Measurements from ENCODE around the gene FOXQ1. TPM values are rescaled to one million over a fixed set of nuclear protein-coding genes. Genes with fewer than 3 reads are reported as not detected.

Gene FOXQ1
- total and polyA plus RNA-seq, 7 donors, result 0.01 TPM; not detected in 6

DNA sequence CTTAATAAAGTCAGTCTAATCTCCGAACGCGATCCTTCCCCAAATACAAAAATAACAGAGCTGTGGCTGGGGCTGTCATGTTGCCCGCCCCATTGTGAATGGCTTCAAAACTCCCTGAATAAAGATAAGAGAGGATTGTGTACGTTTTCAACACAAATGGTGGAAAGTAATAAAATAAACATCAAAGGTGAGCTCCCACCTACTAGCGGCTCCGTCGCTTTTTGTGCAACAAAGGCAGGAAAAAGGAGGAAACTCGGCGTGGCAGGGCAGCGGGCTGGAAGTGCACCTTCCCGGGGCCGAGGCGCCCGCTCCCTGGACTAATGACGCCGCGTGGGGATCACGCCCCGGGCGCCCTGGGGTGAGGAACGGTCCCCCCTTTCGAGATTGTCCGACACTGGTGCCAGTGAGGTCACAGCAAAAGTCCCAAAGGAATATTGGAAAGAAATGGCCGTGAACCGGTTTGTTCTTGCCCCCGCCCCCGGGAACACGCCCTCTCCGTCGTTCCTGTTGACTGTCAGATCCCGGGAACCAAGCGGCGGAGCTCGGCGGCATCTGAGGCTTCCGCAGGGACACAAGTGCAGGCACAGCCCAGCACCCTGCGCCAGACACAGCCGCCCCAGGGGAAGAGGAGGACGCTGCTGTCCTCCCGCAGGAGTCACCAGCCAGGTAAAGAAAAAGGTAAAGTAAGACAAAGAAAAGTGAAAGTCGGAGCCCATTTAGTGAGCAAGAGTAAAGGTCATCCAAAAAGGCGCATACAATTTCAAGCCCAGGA is 1.1 kb upstream of the FOXQ1 start:
- intact Hi-C loops (cut with DNase I), result loop anchor here in 1 of 2 donors (10.0 kb wide), 1 partner anchor 186 kb away; no protein-coding TSS in a partner anchor
- peak overlapping the region; percentile 63 for H3K4me3 ChIP-seq
- TF ChIP-seq, protein P1, sequence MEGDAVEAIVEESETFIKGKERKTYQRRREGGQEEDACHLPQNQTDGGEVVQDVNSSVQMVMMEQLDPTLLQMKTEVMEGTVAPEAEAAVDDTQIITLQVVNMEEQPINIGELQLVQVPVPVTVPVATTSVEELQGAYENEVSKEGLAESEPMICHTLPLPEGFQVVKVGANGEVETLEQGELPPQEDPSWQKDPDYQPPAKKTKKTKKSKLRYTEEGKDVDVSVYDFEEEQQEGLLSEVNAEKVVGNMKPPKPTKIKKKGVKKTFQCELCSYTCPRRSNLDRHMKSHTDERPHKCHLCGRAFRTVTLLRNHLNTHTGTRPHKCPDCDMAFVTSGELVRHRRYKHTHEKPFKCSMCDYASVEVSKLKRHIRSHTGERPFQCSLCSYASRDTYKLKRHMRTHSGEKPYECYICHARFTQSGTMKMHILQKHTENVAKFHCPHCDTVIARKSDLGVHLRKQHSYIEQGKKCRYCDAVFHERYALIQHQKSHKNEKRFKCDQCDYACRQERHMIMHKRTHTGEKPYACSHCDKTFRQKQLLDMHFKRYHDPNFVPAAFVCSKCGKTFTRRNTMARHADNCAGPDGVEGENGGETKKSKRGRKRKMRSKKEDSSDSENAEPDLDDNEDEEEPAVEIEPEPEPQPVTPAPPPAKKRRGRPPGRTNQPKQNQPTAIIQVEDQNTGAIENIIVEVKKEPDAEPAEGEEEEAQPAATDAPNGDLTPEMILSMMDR (IDR thresholded peaks at IDR 0.05), result no peak
- H3K4me1 ChIP-seq, result peaks cover 4% of the 10 kb centered on the region
- no peak for ATAC-seq
- no peak for DNase-seq
- 1 to 3% (median 2%) methylated on average over 43 of the region's 43 CpGs for WGBS, 3 donors
- peaks cover 19 to 77% (median 25%) of the 10 kb centered on the region in 3 donors for H3K27me3 ChIP-seq (ENCODE audit: insufficient read depth in 3 of 3, low read length in 2 of 3)
- H3K27ac ChIP-seq, result no peak overlapping the region
- H3K36me3 ChIP-seq (ENCODE audit: insufficient read depth in 1 of 2, low read depth in 1 of 2), result no peaks in the 10 kb centered on the region
- H3K9me3 ChIP-seq, result peaks cover 2% of the 10 kb centered on the region

DNA sequence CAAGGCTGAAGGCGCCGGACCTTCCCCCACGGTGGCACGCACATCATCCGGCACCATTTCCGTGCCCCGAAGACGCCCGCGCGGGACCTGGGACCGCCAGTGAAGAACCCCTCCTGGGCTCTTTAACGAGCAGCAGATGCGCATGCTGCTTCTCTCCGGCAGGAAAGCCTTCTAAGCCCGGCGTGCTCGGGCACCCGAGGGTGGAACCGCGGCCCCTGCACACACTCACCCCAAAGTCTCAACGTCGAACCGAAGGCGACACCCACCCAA is 240 bp downstream of the FOXQ1 start:
- ATAC-seq (no peak), DNase-seq (no peak)
- Histone ChIP-seq H3K36me3 (ENCODE audit: insufficient read depth in 1 of 2, low read depth in 1 of 2) (no peaks in the 10 kb centered on the region), H3K27me3 (ENCODE audit: insufficient read depth in 3 of 3, low read length in 2 of 3) (peaks cover 19 to 84% (median 28%) of the 10 kb centered on the region in 3 donors), H3K9me3 (no peaks in the 10 kb centered on the region), H3K27ac (no peak overlapping the region), H3K4me3 (peak overlapping the region; percentile 63), H3K4me1 (peaks cover 4% of the 10 kb centered on the region)
- TF ChIP-seq, protein P1 (IDR thresholded peaks at IDR 0.05), result no peak
- intact Hi-C loops (cut with DNase I), result loop anchor here in 1 of 2 donors (10.0 kb wide), 1 partner anchor 187 kb away; no protein-coding TSS in a partner anchor
- WGBS, 3 donors, result 1 to 2% (median 1%) methylated on average over 25 of the region's 25 CpGs

- Histone ChIP-seq H3K27ac (no peak overlapping the region), H3K9me3 (no peaks in the 10 kb centered on the region), H3K4me1 (peaks cover 4% of the 10 kb centered on the region), H3K4me3 (no peak overlapping the region), H3K36me3 (ENCODE audit: insufficient read depth in 1 of 2, low read depth in 1 of 2) (no peaks in the 10 kb centered on the region), H3K27me3 (ENCODE audit: insufficient read depth in 3 of 3, low read length in 2 of 3) (peaks cover 17 to 84% (median 28%) of the 10 kb centered on the region in 3 donors)
- 1% methylated on average over 69 to 109 of the region's 109 CpGs for WGBS, 3 donors
- no peak for ATAC-seq
- intact Hi-C loops (cut with DNase I), result loop anchor here in 1 of 2 donors (10.0 kb wide), 1 partner anchor 188 kb away; no protein-coding TSS in a partner anchor
- no peak for DNase-seq
- TF ChIP-seq, protein P1 (IDR thresholded peaks at IDR 0.05), result no peak
These were observed 822 bp downstream of the FOXQ1 start for GRCh38 chr6:1312473-1313367.

- no peak overlapping the region for H3K4me3 ChIP-seq
- intact Hi-C loops (cut with DNase I), result loop anchor here in 1 of 2 donors (10.0 kb wide), 1 partner anchor 189 kb away; no protein-coding TSS in a partner anchor
- peaks cover 4% of the 10 kb centered on the region for H3K4me1 ChIP-seq
- H3K9me3 ChIP-seq, result no peaks in the 10 kb centered on the region
- TF ChIP-seq, protein P1 (IDR thresholded peaks at IDR 0.05), result no peak
- H3K27ac ChIP-seq, result no peak overlapping the region
- no peak for ATAC-seq
- no peaks in the 10 kb centered on the region for H3K36me3 ChIP-seq (ENCODE audit: insufficient read depth in 1 of 2, low read depth in 1 of 2)
- 0 to 1% (median 0%) methylated on average over 6 to 64 of the region's 64 CpGs for WGBS, 3 donors
- peaks cover 17 to 85% (median 28%) of the 10 kb centered on the region in 3 donors for H3K27me3 ChIP-seq (ENCODE audit: insufficient read depth in 3 of 3, low read length in 2 of 3)
- no peak for DNase-seq
These were observed 1.5 kb downstream of the FOXQ1 start for GRCh38 chr6:1313384-1313766.

Data from psoas muscle (tissue), 8 donors.